ENCODE measurements around the gene CTBP2.

CTBP2 gene

DNA sequence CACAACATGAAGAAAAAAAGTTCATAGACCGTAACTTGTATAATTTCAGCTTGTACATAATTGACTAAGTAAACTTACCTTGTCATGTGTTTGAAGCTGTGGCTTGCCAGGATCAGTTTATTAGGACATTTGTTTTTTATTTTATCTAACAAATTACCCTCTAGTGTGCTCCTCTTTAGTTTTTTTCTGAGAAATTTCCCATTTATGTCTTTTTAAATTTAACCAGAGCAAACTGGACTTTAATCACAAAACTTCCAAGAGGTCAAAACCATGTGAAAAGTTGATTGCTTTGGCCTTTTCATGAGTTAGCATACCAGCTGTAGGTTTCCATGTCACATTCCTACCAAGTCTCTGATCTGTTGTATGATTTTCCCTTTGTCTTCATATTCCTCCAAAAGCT lies 176.0 kb downstream of the CTBP2 start:
- H3K4me3 ChIP-seq (ENCODE audit: control insufficient read depth, low read depth, low read length) = no peak overlapping the region
- no peak for DNase-seq (ENCODE audit: low read depth)
- TF ChIP-seq, protein P1, sequence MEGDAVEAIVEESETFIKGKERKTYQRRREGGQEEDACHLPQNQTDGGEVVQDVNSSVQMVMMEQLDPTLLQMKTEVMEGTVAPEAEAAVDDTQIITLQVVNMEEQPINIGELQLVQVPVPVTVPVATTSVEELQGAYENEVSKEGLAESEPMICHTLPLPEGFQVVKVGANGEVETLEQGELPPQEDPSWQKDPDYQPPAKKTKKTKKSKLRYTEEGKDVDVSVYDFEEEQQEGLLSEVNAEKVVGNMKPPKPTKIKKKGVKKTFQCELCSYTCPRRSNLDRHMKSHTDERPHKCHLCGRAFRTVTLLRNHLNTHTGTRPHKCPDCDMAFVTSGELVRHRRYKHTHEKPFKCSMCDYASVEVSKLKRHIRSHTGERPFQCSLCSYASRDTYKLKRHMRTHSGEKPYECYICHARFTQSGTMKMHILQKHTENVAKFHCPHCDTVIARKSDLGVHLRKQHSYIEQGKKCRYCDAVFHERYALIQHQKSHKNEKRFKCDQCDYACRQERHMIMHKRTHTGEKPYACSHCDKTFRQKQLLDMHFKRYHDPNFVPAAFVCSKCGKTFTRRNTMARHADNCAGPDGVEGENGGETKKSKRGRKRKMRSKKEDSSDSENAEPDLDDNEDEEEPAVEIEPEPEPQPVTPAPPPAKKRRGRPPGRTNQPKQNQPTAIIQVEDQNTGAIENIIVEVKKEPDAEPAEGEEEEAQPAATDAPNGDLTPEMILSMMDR (conservative IDR thresholded peaks at IDR 0.05; ENCODE audit: control insufficient read depth, insufficient read depth, low read depth, low read length) = no peak

DNA sequence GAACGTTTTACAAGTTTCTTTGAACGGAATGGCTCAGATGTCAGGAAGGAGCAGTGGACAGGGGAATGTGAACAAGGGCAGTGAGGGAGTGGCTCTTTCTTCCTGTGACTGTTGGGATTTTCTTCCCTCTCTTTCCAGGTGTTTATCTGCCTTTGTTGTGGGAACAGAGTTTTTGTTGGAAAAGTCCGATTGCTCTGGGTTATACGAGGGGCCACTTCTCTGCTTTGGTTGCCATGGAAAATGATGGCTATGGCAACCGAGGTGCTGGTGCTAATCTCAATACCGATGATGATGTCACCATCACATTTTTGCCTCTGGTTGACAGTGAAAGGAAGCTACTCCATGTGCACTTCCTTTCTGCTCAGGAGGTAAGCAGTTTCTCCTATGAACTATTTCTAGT lies 177.0 kb downstream of the CTBP2 start:
- H3K4me3 ChIP-seq (ENCODE audit: control insufficient read depth, low read depth, low read length) = no peak overlapping the region
- DNase-seq (ENCODE audit: low read depth) = no peak
- TF ChIP-seq, protein P1 (conservative IDR thresholded peaks at IDR 0.05; ENCODE audit: control insufficient read depth, insufficient read depth, low read depth, low read length) = no peak

DNA sequence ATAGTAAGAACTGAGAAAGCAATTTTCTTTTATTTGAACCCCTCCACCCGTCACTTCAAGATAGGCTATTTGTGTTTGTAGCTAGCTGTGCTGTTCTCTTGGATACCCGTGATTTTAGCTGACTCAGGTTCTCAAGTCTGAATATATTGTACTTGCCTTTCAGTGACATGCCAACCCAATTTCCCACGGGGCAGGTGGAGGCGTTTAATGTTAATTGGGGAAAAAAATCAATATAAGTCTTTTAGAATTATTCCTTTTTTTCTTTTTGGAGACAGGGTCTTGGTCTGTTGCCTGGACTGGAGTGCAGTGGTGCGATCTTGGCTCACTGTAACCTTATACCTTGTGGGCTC lies 182.0 kb downstream of the CTBP2 start:
- no peak overlapping the region for H3K4me3 ChIP-seq (ENCODE audit: control insufficient read depth, low read depth, low read length)
- TF ChIP-seq, protein P1 (conservative IDR thresholded peaks at IDR 0.05; ENCODE audit: control insufficient read depth, insufficient read depth, low read depth, low read length) = no peak
- no peak for DNase-seq (ENCODE audit: low read depth)

DNA sequence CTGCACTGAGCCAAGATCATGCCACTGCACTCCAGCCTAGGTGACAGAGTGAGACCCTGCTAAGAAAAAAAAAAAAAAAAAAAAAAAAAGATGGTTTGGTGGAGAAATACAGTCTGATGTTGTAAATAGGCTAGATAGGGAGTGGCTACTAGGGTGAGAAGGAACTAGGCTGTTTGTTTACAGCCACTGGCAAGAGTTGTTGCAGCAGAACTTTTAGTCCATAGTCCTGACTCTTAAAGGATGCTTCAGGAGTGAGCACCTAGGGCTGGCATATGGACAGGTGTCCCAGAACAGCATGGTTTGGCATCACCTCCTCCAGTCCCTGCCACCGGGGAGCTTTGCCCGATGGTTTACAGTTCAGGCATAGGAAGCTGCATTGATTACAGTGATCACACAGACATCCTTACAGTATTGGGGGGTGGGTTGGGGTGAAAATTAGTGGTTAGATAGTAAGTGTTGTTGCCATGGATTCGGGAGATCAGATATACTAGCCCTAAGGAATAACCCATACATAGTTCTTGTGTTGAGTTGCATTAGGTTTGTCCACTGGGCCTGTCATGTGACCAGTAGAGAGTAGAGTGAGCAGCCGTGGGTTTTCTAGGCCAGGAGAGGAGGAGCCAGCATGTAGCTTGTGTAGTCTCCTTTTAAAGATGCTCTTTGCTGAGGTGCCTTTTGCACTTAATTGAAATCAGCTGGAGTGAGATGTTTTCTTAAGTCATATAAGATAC lies 182.6 kb downstream of the CTBP2 start:
- peak; percentile 35 for DNase-seq (ENCODE audit: low read depth)
- TF ChIP-seq, protein P1 (conservative IDR thresholded peaks at IDR 0.05; ENCODE audit: control insufficient read depth, insufficient read depth, low read depth, low read length) = no peak

DNA sequence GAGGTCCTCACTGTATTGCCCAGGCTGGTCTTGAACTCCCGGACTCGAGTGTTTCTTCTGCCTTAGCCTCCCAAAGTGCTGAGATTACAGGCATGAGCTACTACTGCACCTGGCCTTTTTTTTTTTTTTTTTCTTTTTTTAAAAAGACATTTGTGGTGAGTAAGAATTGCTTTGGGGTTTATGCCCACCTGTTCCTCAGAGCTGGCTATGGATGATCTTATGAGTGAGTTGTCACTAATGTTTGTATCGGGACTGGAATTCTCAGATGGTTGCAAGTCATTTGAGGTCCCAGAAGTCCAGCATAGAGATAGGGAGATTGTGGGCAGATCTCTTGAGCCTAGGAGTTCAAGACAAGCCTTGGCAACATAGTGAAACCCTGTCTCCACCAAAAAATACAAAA lies 183.2 kb downstream of the CTBP2 start:
- TF ChIP-seq, protein P1 (conservative IDR thresholded peaks at IDR 0.05; ENCODE audit: control insufficient read depth, insufficient read depth, low read depth, low read length) = no peak

More for the DNA sequence above, 182.6 kb downstream of the CTBP2 start:
- no peak overlapping the region for H3K4me3 ChIP-seq (ENCODE audit: control insufficient read depth, low read depth, low read length)

DNA sequence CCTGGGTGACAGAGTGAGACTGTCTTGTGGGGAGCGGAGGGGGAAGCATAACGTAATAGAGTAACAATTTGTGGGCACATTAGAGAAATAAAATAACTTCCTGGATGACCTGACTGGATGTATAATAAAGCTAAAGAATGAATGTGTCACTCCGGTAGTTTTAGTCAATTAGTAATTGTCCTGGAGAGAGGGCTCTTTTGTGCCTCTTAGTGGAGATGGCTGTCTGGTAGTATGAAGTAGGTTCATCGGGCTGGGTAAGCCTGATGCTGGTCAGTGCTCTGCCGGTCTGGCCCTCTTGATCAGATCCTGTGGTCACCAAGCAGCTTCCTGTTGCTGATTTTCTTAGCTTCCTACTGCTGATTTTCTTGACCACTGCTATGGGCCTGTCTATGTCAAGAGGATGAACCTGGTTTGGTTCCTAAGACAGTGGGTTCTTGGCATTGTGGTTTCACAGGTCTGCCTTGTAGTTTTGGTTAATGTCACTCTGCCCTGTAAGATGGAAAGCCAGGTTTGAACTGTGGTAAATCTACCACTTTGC lies 184.3 kb downstream of the CTBP2 start:
- no peak for DNase-seq (ENCODE audit: low read depth)

More for the DNA sequence above, 183.2 kb downstream of the CTBP2 start:
- no peak for DNase-seq (ENCODE audit: low read depth)
- no peak overlapping the region for H3K4me3 ChIP-seq (ENCODE audit: control insufficient read depth, low read depth, low read length)

More for the DNA sequence above, 184.3 kb downstream of the CTBP2 start:
- no peak overlapping the region for H3K4me3 ChIP-seq (ENCODE audit: control insufficient read depth, low read depth, low read length)
- TF ChIP-seq, protein P1 (conservative IDR thresholded peaks at IDR 0.05; ENCODE audit: control insufficient read depth, insufficient read depth, low read depth, low read length) = no peak

Measured in fibroblast of mammary gland (primary cell).